HPDE6-E6E7 (cell line): ENCODE measurements around the gene MASP1.
"Not testable (repeated sequence)": the region's sequence is repeated elsewhere in the genome, so short reads cannot be mapped to it uniquely, and the experiment has no call there.

ENCODE experiments used
- DNase-seq: peaks from one replicate; pipeline ENCODE4 v3.0.0; 2011; ENCODE audit warnings: missing footprints; ENCODE audit errors: extremely low spot score

The MASP1 gene

DNA sequence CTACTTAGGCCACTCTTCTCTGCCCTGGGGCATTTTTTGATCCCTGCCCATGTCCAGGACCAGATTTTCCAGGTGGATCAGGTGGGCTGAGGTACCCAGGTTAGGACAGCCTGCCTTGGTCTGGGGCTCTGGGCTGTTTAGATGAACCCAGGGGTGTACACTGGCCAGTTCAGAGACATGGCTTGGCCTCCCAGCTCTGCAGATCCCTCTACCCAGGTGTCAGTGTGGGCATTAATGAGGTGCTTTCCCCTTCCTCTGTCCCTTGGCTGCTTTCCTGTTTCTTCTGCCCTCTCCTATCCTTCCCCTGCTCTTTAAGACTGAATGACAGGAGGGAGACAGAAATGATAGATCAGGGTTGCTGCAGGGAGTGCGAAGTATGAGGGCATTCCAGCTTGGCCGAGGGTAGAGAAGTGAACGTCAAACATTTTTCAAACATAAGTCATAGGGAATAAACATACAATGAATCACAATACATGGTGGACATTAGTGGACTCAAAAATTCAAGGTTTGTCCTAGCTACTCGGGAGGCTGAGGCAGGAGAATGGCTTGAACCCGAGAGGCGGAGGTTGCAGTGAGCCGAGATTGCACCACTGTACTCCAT is 63.8 kb downstream of the MASP1 start:
- peak; percentile 32 for DNase-seq

DNA sequence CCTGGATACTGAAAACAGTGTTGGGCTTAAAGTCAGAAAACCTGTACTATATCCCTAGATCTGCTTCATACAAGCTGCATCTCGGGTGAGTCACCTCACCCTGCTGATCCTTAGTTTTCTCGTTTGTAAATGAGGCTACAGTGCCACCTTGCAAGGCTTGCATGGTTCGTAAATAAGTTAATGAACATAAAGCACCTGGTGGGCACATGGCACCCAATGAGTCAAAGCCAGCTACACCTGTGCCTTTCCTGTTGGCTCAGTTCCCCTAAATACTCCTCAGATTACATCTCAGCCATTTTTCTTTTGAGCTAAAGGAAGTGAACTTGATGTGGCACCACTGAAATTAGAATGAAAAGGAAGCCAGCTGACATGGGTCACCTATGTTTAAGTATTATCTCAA is 67.7 kb downstream of the MASP1 start:
- peak; percentile 70 for DNase-seq

DNA sequence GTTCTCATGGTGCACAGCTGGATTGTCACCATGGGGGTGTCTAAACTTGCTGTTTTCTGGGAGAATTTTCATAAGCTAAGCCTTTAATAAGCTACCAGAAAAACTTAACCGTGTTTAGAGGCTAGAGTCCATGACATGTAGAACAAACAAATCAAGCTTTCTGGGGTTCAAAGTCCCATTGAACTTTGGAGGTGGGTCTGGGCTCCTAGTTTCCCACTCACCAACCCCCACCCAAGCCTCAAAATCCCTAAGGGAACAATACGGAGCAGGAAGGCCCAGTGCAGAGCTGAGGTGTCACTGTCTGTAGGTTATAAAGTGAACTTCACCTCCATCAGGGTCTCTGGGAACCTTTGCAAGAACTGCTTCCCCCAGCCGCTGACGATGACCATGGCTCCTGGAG is 68.7 kb downstream of the MASP1 start:
- no peak for DNase-seq

DNA sequence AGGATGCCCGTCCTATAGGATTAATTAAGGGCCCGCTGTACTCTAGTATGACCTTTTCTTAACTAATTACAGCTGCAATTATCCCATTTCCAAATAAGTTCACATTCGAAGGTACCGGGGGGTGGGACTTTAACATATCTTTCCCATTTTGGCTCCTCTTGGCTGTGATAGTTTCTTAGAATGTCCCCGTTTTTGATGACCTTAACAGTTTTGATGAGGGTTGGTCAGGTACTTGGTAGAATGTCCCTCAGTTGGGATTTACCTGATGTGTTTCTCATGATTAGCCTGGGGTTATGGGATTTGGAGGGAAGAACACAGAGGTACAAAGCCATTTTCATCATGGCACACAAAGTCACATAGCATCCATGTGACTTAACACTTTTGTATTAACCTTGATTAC is 76.1 kb downstream of the MASP1 start:
- DNase-seq, result no peak

DNA sequence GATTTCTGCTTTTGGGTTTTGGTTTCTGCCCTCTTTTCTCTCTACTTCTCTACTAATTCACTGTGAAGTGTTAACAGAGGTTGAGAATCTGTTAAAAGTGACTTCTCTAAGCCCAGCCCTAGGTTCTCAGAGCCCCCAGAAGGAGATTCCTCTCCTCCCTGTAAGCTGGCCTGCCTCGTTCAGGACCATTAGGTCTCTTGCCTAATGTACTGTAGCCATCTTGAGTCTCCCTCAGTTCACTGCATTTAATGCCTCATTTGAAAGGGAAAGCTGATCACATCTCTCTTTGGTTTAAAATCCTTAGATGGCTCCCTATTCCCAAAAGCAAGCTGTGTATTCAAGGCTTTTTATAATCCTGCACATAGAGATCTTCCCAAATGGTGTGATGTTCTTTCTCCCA is 77.9 kb downstream of the MASP1 start:
- DNase-seq, result no peak

DNA sequence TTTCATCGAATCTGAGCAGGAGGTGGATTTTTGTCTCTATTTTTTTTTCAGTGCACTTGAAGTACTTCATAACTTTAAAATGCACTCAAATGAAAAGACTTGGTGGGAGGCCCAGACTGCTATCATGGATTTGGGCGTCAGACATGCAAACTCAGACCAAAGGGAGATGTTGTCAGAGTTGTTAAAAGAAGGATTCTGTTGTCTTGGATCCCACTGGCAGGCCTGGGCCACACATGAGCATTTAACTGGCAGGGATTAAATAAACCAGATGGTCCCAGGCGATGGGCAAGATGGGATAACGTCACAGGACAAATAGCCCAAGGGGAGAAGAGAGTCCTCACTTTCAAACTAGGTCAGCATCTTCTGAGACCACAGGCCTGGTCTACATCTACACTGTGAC is 78.8 kb downstream of the MASP1 start:
- DNase-seq, result no peak

DNA sequence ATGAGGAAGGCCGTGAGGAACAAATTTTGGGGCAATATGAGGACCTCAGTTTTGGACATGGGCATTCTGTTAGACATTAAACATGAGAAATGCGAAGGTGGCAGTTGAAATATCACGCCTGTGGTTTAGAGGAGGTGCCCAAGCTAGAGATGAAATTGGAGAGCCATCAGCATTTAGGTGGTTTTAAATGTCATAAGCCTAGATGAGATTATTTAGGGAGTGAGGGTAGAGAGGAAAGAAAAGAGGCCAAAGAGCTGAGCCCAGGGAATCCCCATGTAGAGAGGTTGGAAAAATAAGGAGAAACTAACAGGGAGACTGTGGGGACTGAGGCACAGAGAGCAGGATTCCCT is 79.4 kb downstream of the MASP1 start:
- no peak for DNase-seq

DNA sequence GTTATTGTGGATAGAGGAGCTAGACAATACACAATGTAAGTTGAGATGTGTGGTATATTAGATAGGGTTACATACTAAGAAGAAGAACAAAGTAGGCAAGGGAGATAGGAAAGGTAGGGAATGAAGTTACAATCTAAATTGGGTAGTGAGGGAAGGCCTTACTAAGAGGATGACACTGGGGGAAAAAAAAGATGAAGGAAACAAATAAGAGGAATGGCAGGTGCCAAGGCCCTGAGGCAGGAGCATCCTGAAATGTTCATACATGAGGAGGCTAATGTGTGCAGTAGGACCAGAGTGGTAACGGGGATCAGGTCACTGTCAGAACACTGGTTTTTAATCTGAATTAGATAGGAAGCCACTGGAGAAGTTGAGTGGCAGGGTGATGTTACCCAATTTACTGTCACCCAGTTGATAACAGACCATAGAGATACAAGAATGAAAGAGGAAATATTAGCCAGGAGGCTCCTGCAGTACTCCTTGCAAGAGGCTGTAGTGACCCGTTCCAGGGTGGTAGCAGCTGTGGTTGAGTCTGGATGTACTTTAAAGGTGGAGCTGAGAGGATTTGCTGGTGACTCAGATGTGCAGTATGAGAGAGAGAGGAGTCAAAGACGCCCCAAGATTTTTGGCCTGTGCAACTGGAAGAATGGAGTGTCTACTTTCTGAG is 79.9 kb downstream of the MASP1 start:
- no peak for DNase-seq

DNA sequence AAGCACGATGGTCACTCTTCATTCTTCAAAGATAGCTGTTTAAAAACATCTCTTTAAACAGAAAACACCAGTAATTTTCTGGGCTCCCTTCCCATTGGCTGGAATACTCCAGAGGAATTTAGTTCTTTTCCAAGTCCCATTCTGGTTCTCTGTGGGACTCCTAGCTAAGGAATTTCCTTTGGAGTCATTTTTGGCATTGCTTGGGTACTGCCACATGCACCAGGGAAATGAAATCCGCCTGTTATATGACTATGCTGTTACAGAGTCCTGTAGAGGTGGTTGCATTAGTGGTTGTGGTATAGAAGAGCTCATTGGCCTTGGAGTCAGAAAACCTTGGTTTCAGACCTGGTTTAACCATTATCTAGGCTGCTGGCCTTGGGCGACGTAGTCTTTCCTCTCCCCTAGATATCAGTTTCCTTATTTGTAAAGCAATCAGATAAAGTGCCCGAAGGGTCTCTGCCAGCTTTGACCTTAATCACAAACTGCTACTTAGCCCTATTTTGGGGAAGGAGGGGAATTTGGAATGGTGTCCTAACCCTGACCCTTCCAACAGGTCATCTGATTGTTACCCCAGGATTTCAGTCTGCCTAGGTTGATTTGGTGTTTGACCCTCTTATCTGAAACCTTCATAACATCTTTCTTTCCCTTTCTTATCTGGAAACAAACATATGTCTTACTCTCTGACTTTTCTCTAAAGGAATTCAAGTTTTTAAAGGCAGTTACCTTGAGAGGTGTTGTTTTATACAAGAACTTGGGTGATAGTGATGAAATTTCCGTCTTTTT is 80.8 kb downstream of the MASP1 start:
- no peak for DNase-seq

DNA sequence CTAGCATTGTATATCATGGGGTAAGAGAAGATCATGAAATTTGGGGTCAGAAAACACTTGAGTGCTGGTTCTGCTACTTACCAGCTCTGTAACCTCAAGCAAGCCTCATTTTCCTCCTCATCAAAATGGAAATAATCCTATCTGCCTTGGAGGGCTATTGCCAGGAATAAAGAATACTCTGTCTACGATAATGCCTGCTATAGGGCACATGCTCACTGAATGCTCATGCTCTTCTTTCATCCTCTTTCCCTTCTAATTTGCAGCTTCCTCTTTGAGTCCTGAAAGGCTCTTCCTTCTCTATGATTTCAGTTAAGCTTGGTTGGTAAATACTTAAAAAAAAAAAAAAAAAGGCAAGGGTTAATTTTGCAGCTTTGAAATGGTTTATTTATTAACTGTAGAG is 81.4 kb downstream of the MASP1 start:
- no peak for DNase-seq

DNA sequence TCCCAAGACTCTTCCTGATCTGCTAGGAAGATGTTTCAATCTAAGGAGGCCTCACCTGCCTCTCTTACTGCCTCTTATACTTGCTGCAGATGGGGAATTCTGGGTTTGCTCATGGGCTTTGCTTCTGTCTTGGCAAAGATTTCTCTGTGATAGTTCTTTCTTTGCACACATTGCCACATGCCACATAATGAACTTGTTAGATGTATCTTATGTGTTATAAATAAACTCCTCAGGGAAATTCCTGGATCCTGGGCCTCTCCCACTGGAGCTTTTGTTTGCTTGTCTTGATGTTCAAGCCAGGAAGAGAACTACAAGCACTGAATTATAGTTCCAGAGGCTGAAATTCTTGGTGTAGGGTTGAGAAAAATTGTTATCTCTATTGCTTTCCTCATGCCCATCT is 82.0 kb downstream of the MASP1 start:
- no peak for DNase-seq

DNA sequence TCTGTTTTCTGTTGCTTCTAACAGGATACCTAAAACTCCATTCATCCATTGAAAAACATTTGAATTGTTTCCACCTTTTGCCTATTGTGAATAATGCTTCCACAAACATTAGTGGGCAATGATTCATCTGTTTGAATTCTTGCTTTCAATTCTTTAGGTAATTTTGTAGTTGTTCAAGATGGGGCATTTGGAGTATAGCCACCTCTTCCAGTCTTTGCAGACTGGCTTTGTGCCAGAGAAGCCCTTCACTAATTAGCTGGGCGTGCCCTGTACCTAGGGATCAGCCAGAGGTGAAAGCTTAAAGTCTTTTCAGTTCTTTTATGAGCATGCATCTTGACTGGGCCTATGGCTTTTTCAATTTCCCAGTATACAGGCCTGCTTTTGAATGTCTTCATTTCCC is 83.4 kb downstream of the MASP1 start:
- DNase-seq, result peak; percentile 21

DNA sequence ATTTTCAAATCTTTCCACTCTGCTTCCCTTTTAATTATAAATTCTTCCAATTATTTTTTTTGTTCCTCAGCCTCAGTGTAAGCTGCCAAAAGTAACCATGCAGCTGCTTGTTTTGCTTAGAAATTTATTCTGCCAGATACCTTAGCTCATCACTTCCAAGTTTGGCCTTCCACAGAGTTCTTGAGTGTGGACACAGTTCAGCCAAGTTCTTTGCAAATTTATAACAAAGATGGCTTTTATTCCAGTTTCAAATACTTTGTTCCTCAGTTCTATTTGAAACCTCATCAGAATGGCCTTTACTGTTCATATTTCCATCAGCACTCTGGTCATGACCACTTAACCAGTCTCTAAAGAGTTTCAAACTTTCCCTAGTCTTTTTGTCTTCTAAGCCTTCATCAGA is 83.9 kb downstream of the MASP1 start:
- DNase-seq, result no peak

DNA sequence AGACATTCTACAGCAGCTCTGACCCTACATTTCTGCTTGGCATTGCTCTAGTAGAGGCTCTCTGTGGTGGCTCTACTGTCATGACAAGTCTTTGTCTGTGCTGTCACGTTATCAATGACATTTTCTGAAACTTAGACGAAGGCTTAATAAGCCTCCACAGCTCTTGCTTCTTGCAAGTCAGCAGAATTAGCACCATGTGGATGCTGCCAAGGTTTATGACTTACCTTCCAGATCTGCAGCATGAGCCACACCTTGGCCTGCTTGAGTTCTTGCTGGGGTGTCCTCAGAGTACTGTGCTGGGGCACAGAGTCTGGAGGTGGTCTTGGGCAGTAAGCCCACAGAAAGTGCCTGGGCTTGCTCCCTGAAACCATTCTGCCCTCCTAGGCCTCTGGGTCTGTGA is 84.5 kb downstream of the MASP1 start:
- DNase-seq, result no peak

DNA sequence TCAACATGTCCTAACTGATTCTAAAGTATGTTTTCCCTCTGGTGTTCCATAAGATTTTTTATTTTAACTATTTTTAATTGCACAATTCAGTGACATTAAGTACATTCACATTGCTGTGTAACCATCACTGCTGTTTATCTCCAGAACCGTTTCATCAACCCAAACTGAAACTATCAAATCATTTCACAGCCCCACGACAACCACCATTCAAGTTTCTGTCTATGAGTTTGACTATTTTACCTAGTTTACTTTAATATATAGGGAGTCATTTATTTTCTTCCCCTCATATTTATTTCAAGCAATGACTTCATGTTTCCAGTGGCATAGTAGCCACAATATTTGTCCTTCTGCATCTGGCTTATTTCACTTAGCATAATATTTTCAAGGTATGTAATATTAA is 85.9 kb downstream of the MASP1 start:
- no peak for DNase-seq

DNA sequence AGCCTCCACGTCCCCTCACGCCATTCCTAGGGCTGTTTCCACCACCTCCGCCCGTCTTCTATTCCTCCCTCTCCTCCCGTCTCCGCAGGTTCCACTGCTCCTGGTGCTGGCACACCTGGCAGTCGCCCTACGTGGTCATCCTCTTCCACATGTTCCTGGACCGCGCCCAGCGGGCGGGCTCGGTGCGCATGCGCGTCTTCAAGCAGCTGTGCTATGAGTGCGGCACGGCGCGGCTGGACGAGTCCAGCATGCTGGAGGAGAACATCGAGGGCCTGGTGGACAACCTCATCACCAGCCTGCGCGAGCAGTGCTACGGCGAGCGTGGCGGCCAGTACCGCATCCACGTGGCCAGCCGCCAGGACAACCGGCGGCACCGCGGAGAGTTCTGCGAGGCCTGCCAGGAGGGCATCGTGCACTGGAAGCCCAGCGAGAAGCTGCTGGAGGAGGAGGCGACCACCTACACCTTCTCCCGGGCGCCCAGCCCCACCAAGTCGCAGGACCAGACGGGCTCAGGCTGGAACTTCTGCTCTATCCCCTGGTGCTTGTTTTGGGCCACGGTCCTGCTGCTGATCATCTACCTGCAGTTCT is 92.0 kb downstream of the MASP1 start:
- not testable (repeated sequence) for DNase-seq

DNA sequence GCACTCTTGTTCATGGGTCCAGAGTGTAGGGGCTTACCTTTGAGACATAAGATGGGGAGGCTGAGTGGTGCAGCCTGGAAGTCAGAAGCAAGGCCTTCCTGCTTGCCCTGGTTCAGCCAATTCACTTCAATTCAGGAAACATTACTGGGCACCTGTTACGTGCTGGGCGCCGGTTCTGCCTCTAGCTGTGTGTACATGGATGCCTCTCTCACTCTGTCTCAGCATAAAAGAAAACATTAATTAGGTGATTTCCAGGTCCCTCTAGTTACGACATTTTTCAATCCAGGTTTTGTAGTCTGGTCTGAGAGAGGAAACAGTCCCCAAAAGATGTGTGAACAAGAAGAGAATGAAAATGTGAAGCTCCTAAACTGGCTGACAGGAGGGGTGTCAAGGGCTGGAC is 93.0 kb downstream of the MASP1 start:
- DNase-seq, result no peak

DNA sequence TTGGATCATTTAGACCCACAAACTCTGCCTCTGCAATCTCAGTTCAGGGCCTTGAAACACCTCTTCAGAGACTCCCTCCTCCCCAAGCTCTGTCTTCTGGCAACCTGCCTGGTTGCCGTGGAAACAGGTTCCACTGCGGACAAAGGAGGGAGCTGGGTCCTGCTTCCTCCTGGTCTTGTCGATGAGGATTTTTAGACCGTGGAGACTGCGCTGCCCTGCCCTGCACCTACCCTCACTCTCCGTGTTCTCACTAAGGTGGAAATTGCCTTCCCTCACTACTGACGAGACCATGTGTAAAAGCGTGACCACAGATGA is 94.2 kb downstream of the MASP1 start, which contains the start of gene RTP1:
TSS of gene RTP1 (plus strand) at position 152 of the 315 bp plus-strand sequence. CDS start at position 182, 30 bp downstream.
- no peak for DNase-seq

DNA sequence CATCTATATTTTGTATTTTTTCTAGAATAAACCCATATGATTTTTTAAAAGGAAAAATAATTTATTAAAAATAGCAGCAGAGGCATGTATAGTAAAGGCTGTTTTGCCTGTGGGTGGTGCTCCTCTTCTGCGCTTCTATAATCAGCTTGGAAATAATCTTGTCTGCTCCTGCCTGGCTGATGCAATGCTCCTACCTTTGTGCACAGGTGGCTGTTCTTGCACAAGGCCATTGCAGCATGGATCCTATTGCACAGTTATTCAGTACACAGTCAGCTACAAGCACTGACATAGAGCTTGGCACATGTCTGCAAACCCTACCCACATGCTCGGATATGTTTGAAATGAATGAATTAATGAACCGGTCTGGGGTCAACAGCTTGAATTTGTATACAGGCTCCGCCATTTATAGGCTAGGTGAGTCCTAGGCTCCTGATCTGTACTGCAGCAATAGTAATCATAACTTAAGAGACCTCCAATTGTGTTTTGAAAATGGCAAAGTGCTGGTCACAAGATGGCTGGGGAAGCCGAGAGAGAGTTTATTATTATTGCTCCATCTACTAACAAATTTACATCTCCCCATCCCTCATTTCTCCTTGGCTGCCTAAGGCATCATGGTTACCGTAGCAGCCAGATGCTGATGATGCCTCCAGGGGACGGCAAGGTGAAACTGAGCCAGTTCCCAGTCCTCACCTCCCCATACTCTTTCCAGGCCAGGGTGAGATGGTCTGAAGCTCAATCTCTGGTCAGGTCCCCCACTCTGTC is 94.8 kb downstream of the MASP1 start:
- peak; percentile 49 for DNase-seq

DNA sequence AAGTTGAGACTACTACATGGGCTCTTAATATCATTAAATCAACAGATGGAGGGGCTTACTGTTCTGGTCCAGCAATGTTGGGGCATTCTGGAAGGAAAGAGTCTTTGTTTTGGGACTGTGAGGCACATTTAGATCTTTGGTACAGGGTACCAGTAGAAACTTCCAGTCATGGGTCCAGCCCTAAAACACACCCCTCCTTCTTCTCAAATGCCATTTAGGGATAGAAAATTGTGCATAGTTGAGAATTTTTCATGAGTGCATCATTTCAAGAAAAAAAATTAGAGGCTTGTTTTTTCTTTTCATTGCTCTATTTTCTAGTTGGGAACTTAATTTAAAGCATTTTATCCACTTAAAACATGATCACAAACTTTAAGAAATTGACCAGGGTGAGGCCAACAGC is 98.4 kb downstream of the MASP1 start:
- DNase-seq, result no peak

DNA sequence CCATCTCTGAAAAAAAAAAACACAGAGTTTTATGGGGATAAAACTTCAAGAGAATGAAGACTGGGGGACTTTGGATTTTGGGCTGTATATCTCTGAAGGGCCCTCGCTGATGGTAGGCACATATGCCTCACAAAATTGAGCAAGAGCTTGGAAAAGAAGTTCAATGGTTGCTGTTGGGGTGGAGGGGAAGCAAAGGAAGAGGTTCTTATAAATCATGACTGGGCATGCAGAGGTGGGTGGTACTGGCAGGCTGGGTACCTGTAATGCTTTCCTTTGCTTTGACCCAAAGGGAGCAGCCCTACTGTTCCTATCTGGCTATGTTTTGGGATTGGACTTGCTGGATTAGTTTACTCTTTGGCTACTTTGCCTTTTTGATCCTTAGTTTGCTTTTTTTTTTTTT is 100.3 kb downstream of the MASP1 start:
- DNase-seq, result no peak

DNA sequence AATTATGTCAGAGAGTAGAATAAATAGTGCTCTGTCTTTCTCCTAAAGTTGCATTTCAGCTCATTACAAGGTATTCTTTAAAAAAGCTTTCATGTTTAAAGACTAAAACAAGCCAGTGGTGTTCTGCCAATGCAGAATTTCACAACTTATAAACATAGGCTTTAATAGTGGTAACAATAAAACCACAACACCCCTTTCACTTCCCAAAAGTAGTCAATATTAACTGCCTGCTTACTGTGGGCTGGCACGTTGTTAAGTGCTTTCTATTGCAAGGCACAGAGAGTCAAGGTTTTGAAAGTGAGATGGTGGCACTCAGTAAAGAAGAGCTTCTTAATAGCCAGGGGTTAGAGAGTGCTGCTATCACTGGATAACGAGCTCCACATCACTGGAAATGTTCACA is 102.6 kb downstream of the MASP1 start:
- DNase-seq, result no peak
